Neural cell (in vitro differentiated cells): ENCODE data around the gene WNT5B. TPM values are rescaled to one million over a fixed set of nuclear protein-coding genes. Genes with fewer than 3 reads are reported as not detected.

Experiments
- H2AFZ ChIP-seq: fragments of 200-600, 300-800 bp; sonication (generic), shearing (Covaris generic); 2 replicates; pipeline ENCODE4 v1.6.0; 2014; ENCODE audit warnings: low read depth, mild to moderate bottlenecking, antibody characterized with exemption, low read length, moderate library complexity
- H3F3A ChIP-seq: fragments of 200-600 bp; shearing (Covaris generic); 2 replicates; pipeline ENCODE4 v1.6.1; 2016; ENCODE audit warnings: mild to moderate bottlenecking, moderate library complexity, mixed read lengths, antibody characterized with exemption, low read length; ENCODE audit not compliant: insufficient read depth, poor library complexity, severe bottlenecking
- H3K27ac ChIP-seq: fragments of 200-600, 300-800 bp; sonication (generic), shearing (Covaris generic); 2 replicates; pipeline ENCODE4 v1.5.1; 2014; ENCODE audit warnings: mild to moderate bottlenecking, low read length, moderate library complexity
- H3K27me3 ChIP-seq: fragments of 300-800, 200-600 bp; sonication (generic), shearing (Covaris generic); 2 replicates; pipeline ENCODE4 v1.6.0; 2014; ENCODE audit warnings: mild to moderate bottlenecking, low read depth, low read length, moderate library complexity; ENCODE audit not compliant: insufficient read depth
- H3K36me3 ChIP-seq: fragments of 300-800, 200-600 bp; sonication (generic), shearing (Covaris generic); 2 replicates; pipeline ENCODE4 v1.5.1; 2014; ENCODE audit warnings: mild to moderate bottlenecking, antibody characterized with exemption, low read length, moderate library complexity; ENCODE audit not compliant: insufficient read depth
- H3K4me2 ChIP-seq: fragments of 300-800, 200-600 bp; sonication (generic), shearing (Covaris generic); 2 replicates; pipeline ENCODE4 v1.6.0; 2014; ENCODE audit warnings: mild to moderate bottlenecking, low read length
- H3K4me3 ChIP-seq: fragments of 300-800, 200-600 bp; sonication (generic), shearing (Covaris generic); 2 replicates; pipeline ENCODE4 v1.5.1; 2014; ENCODE audit warnings: mild to moderate bottlenecking, low read length, moderate library complexity
- H3K79me2 ChIP-seq: fragments of 200-600 bp; shearing (Covaris generic); replicated peaks from 2 replicates; pipeline ENCODE4 v1.6.0; 2014; ENCODE audit warnings: mild to moderate bottlenecking, low read length, moderate library complexity; ENCODE audit not compliant: insufficient read depth
- H3K9ac ChIP-seq: fragments of 300-800, 200-600 bp; sonication (generic), shearing (Covaris generic); 2 replicates; pipeline ENCODE4 v1.6.1; 2016; ENCODE audit warnings: mild to moderate bottlenecking, low read length, mixed read lengths
- H3K9me2 ChIP-seq: fragments of 200-600 bp; shearing (Covaris generic); 2 replicates; pipeline ENCODE4 v1.6.1; 2016; ENCODE audit warnings: mild to moderate bottlenecking, low read length, mixed read lengths; ENCODE audit not compliant: insufficient read depth
- H3K9me3 ChIP-seq: fragments of 200-600, 300-800 bp; sonication (generic), shearing (Covaris generic); 2 replicates; pipeline ENCODE4 v1.6.1; 2016; ENCODE audit warnings: mild to moderate bottlenecking, mixed run types, low read length, moderate library complexity, mixed read lengths
- H4K20me1 ChIP-seq: fragments of 200-600 bp; shearing (Covaris generic); 2 replicates; pipeline ENCODE4 v1.6.1; 2016; ENCODE audit warnings: mild to moderate bottlenecking, mixed run types; ENCODE audit not compliant: insufficient read depth
- EP300 ChIP-seq: fragments of 450-650 bp; conservative IDR thresholded peaks from 2 replicates; pipeline ENCODE4 v1.6.1; 2014; ENCODE audit warnings: antibody characterized with exemption, mild to moderate bottlenecking, moderate library complexity; ENCODE audit not compliant: poor library complexity, severe bottlenecking
- EZH2 ChIP-seq: fragments of 200-600, 300-800 bp; shearing (Covaris generic), sonication (generic); IDR thresholded peaks from 2 replicates; pipeline ENCODE4 v1.6.1; 2014; ENCODE audit warnings: antibody characterized with exemption, low read length, borderline replicate concordance, mild to moderate bottlenecking; ENCODE audit not compliant: insufficient read depth, poor library complexity, severe bottlenecking
- MXI1 ChIP-seq: fragments of 450-650 bp; conservative IDR thresholded peaks from 2 replicates; pipeline ENCODE4 v1.6.1; 2014; ENCODE audit warnings: antibody characterized with exemption, mild to moderate bottlenecking; ENCODE audit not compliant: poor library complexity, severe bottlenecking
- POLR2AphosphoS5 ChIP-seq: IDR thresholded peaks from 2 replicates; pipeline ENCODE4 v1.6.1; 2012
- RAD21 ChIP-seq: fragments of 450-650 bp; conservative IDR thresholded peaks from 2 replicates; pipeline ENCODE4 v1.6.1; 2014; ENCODE audit warnings: antibody characterized with exemption, mild to moderate bottlenecking, moderate library complexity
- SMC3 ChIP-seq: fragments of 450-650 bp; conservative IDR thresholded peaks from 2 replicates; pipeline ENCODE4 v1.6.1; 2014; ENCODE audit warnings: antibody characterized with exemption, mild to moderate bottlenecking, moderate library complexity; ENCODE audit not compliant: poor library complexity
- TAF1 ChIP-seq: IDR thresholded peaks from 2 replicates; pipeline ENCODE4 v1.6.1; 2012; ENCODE audit warnings: low read depth
- polyA plus RNA-seq: library from polyadenylated mRNA; depleted of rRNA; stranded (reverse); fragments of >200 nt; gene quantifications from 2 replicates; pipeline ENCODE4 v1.2.3, GENCODE V29; 2014
- TF ChIP-seq, protein P1 (sequence below): fragments of 450-650 bp; IDR thresholded peaks from 2 replicates; pipeline ENCODE4 v1.5.1; 2014; ENCODE audit warnings: antibody characterized with exemption, mild to moderate bottlenecking, moderate library complexity; ENCODE audit not compliant: poor library complexity, severe bottlenecking
- TF ChIP-seq, protein P2 (sequence below): IDR thresholded peaks from 2 replicates; pipeline ENCODE4 v1.6.1; 2012; ENCODE audit warnings: borderline replicate concordance

Gene WNT5B
- polyA plus RNA-seq, 1 donor from 2014 or later: 17.0 TPM

DNA sequence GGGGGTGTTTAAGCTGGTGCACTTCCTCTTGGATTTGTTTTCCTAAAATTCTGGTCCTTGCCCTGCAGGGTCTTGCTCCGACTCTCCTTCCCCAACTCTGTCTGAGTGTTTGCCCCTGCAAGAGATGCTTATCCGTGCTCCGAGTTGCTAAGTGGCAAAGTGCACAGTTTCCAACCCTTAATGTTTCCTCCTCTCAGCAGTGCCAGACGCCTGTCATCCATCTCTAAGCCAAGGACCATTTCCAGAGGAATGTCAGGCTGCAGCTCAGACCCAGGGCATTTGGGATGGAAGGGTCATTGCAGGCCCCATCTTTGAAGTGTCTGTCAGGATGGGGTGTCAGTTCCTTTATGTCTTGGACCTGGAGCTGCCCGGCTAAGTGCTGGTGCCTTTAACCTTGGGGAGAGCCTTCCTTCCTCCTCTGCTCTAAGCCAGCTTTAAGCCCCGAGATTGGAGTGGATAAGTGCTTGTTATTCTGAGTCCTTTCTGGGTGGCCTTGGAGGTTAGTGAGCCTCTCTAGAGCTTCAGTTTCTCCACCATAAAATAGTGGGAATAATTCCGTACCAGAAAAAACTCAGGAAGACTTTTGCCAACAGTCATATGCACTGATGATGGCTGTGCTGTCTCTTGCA is 15.0 kb downstream of the WNT5B start:
- Histone ChIP-seq H3K79me2 (no peaks in the 10 kb centered on the region), H3F3A (no peaks in the 10 kb centered on the region), H3K9me3 (no peaks in the 10 kb centered on the region), H3K9me2 (no peaks in the 10 kb centered on the region), H3K27me3 (no peaks in the 10 kb centered on the region), H3K4me2 (no peak overlapping the region), H2AFZ (no peak overlapping the region), H3K36me3 (no peaks in the 10 kb centered on the region), H3K27ac (peak overlapping the region; percentile 47), H3K4me3 (peak overlapping the region; percentile 10), H3K9ac (peak overlapping the region; percentile 6), H4K20me1 (no peaks in the 10 kb centered on the region)
- TF ChIP-seq POLR2AphosphoS5 (no peak), TAF1 (no peak), EP300 (no peak), RAD21 (no peak), SMC3 (no peak), EZH2 (no peak), MXI1 (no peak)
- TF ChIP-seq, protein P1, sequence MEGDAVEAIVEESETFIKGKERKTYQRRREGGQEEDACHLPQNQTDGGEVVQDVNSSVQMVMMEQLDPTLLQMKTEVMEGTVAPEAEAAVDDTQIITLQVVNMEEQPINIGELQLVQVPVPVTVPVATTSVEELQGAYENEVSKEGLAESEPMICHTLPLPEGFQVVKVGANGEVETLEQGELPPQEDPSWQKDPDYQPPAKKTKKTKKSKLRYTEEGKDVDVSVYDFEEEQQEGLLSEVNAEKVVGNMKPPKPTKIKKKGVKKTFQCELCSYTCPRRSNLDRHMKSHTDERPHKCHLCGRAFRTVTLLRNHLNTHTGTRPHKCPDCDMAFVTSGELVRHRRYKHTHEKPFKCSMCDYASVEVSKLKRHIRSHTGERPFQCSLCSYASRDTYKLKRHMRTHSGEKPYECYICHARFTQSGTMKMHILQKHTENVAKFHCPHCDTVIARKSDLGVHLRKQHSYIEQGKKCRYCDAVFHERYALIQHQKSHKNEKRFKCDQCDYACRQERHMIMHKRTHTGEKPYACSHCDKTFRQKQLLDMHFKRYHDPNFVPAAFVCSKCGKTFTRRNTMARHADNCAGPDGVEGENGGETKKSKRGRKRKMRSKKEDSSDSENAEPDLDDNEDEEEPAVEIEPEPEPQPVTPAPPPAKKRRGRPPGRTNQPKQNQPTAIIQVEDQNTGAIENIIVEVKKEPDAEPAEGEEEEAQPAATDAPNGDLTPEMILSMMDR: no peak
- TF ChIP-seq, protein P2, sequence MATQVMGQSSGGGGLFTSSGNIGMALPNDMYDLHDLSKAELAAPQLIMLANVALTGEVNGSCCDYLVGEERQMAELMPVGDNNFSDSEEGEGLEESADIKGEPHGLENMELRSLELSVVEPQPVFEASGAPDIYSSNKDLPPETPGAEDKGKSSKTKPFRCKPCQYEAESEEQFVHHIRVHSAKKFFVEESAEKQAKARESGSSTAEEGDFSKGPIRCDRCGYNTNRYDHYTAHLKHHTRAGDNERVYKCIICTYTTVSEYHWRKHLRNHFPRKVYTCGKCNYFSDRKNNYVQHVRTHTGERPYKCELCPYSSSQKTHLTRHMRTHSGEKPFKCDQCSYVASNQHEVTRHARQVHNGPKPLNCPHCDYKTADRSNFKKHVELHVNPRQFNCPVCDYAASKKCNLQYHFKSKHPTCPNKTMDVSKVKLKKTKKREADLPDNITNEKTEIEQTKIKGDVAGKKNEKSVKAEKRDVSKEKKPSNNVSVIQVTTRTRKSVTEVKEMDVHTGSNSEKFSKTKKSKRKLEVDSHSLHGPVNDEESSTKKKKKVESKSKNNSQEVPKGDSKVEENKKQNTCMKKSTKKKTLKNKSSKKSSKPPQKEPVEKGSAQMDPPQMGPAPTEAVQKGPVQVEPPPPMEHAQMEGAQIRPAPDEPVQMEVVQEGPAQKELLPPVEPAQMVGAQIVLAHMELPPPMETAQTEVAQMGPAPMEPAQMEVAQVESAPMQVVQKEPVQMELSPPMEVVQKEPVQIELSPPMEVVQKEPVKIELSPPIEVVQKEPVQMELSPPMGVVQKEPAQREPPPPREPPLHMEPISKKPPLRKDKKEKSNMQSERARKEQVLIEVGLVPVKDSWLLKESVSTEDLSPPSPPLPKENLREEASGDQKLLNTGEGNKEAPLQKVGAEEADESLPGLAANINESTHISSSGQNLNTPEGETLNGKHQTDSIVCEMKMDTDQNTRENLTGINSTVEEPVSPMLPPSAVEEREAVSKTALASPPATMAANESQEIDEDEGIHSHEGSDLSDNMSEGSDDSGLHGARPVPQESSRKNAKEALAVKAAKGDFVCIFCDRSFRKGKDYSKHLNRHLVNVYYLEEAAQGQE: no peak

DNA sequence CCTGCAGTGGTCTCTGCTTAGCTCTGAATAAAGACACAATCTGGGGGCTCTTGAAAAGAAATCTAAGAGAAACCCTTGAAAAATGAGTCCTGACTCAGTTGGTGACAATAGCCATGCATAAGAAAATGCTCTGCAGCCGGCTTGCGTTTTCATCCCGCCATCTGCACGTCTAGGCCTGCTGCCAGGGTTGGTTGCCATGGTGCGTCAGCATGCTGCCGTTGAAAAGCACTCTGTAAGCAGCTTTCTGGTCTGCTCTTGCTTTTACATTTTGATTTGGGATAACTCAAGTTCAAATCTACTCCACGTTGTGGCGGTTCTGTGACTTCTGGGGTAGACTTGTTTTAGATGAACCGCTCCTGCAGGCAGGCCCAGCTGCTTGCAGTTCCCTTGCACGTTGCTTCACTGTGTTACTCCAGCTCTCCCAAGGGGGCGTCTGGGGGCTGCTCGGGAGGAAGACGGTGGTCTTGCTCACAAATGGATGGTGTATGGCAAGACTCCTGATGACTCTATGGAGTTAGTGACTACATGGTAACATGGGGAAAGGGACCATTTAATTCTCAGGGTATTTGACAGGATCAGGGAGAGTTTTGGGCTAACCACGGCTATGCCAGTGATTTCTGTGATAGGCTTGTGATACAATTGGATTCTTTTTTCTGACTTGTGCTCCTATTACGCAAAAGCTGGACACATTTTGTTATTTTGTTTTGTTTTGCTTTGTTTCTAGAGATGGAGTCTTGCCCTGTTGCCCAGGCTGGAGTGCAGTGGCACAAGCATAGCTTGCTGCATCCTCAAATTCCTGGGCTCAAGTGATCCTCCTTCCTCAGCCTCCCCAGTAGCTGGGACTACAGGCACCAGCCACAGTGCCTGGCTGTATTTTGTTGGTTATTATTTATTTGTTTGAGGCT is 15.8 kb downstream of the WNT5B start:
- Histone ChIP-seq H4K20me1 (no peaks in the 10 kb centered on the region), H3K27ac (peak overlapping the region; percentile 47), H3K9ac (peak overlapping the region; percentile 6), H3F3A (no peaks in the 10 kb centered on the region), H3K9me3 (no peaks in the 10 kb centered on the region), H3K4me3 (peak overlapping the region; percentile 10), H3K4me2 (no peak overlapping the region), H3K36me3 (no peaks in the 10 kb centered on the region), H2AFZ (no peak overlapping the region), H3K9me2 (no peaks in the 10 kb centered on the region), H3K79me2 (no peaks in the 10 kb centered on the region), H3K27me3 (no peaks in the 10 kb centered on the region)
- peak; percentile 49 for TF ChIP-seq MXI1
- TF ChIP-seq RAD21: no peak
